A673 (cell line): ENCODE data around the gene ZNF189.

Experiments
- CTCF ChIP-seq: fragments of 300-800, 200-600 bp; sonication (generic); conservative IDR thresholded peaks from 2 replicates; pipeline ENCODE4 v1.5.1; 2017; ENCODE audit warnings: low read depth, mild to moderate bottlenecking, antibody characterized with exemption, low read length, moderate library complexity, mixed read lengths
- EZH2 ChIP-seq: fragments of 200-600 bp; sonication (generic); IDR thresholded peaks from 2 replicates; pipeline ENCODE4 v1.6.1; 2017; ENCODE audit warnings: borderline replicate concordance, low read depth, mild to moderate bottlenecking, mixed read lengths, antibody characterized with exemption, low read length; ENCODE audit not compliant: poor library complexity, severe bottlenecking

GRCh38 chr9:101388507-101388993, 10.1 kb upstream of the ZNF189 start:
- TF ChIP-seq EZH2 = no peak
- peak; percentile 53 for TF ChIP-seq CTCF
